H9 (cell line): ENCODE measurements around the gene PRKCZ. TPM values are rescaled to one million over a fixed set of nuclear protein-coding genes. Genes with fewer than 3 reads are reported as not detected.

Experiments used
- DNase-seq: peaks from one replicate; pipeline ENCODE4 v3.0.0-alpha.2; 2017
- H2AFZ ChIP-seq: one replicate; pipeline ENCODE4 v1.6.1; 2013; ENCODE audit warnings: mild to moderate bottlenecking, low read length, control low read depth, moderate library complexity
- H2AK5ac ChIP-seq: 2 replicates; pipeline ENCODE4 v1.6.1; 2013; ENCODE audit warnings: low read length, control low read depth, mixed read lengths; ENCODE audit not compliant: insufficient read length
- H2BK120ac ChIP-seq: one replicate; pipeline ENCODE4 v1.6.1; 2013; ENCODE audit warnings: low read depth, mild to moderate bottlenecking, low read length, control low read depth, inconsistent platforms; ENCODE audit not compliant: poor library complexity, severe bottlenecking
- H2BK12ac ChIP-seq: 2 replicates; pipeline ENCODE4 v1.6.1; 2013; ENCODE audit warnings: low read length, control low read depth, mixed read lengths, low read depth; ENCODE audit not compliant: insufficient read length
- H2BK15ac ChIP-seq: 2 replicates; pipeline ENCODE4 v1.6.1; 2013; ENCODE audit warnings: low read depth, low read length, control low read depth
- H2BK20ac ChIP-seq: one replicate; pipeline ENCODE4 v1.6.1; 2013; ENCODE audit warnings: low read depth, mild to moderate bottlenecking, low read length, control low read depth, inconsistent platforms; ENCODE audit not compliant: poor library complexity, severe bottlenecking
- H2BK5ac ChIP-seq: 2 replicates; pipeline ENCODE4 v1.6.1; 2013; ENCODE audit warnings: low read length, control low read depth, mixed read lengths; ENCODE audit not compliant: insufficient read length
- H3K14ac ChIP-seq: 2 replicates; pipeline ENCODE4 v1.6.1; 2013; ENCODE audit warnings: low read length, control low read depth; ENCODE audit not compliant: insufficient read depth
- H3K18ac ChIP-seq: 2 replicates; pipeline ENCODE4 v1.6.1; 2013; ENCODE audit warnings: low read depth, mild to moderate bottlenecking, mixed read lengths, low read length, control low read depth; ENCODE audit not compliant: insufficient read length
- H3K23ac ChIP-seq: 2 replicates; pipeline ENCODE4 v1.6.1; 2013; ENCODE audit warnings: low read length, control low read depth, mixed read lengths, low read depth; ENCODE audit not compliant: insufficient read length
- H3K23me2 ChIP-seq: 2 replicates; pipeline ENCODE4 v1.6.1; 2013; ENCODE audit warnings: low read depth, mild to moderate bottlenecking, mixed read lengths, low read length, control low read depth; ENCODE audit not compliant: insufficient read length, poor library complexity, severe bottlenecking
- H3K27ac ChIP-seq: 2 replicates; pipeline ENCODE4 v1.5.1; 2013; ENCODE audit warnings: low read length, control low read depth, mixed read lengths, low read depth; ENCODE audit not compliant: insufficient read length
- H3K27me3 ChIP-seq: 2 replicates; pipeline ENCODE4 v1.6.1; 2013; ENCODE audit warnings: low read length, control low read depth, inconsistent platforms; ENCODE audit not compliant: insufficient read depth
- H3K4ac ChIP-seq: 2 replicates; pipeline ENCODE4 v1.6.1; 2013; ENCODE audit warnings: low read depth, mild to moderate bottlenecking, control low read depth, inconsistent platforms, low read length, moderate library complexity
- H3K4me1 ChIP-seq: 2 replicates; pipeline ENCODE4 v1.6.1; 2013; ENCODE audit warnings: low read length, control low read depth, inconsistent platforms; ENCODE audit not compliant: insufficient read depth
- H3K4me2 ChIP-seq: 2 replicates; pipeline ENCODE4 v1.6.1; 2013; ENCODE audit warnings: low read length, control low read depth, mixed read lengths; ENCODE audit not compliant: insufficient read length, insufficient read depth
- H3K56ac ChIP-seq: 2 replicates; pipeline ENCODE4 v1.6.1; 2013; ENCODE audit warnings: low read depth, mild to moderate bottlenecking, mixed read lengths, low read length, control low read depth; ENCODE audit not compliant: insufficient read length
- H3K79me1 ChIP-seq: 2 replicates; pipeline ENCODE4 v1.6.1; 2013; ENCODE audit warnings: low read depth, mild to moderate bottlenecking, moderate library complexity, low read length, control low read depth, inconsistent platforms; ENCODE audit not compliant: insufficient read depth, poor library complexity, severe bottlenecking
- H3K79me2 ChIP-seq: 2 replicates; pipeline ENCODE4 v1.6.1; 2013; ENCODE audit warnings: low read length, control low read depth, inconsistent platforms; ENCODE audit not compliant: insufficient read depth
- H3K9ac ChIP-seq: 2 replicates; pipeline ENCODE4 v1.6.1; 2013; ENCODE audit warnings: low read length, control low read depth, mixed read lengths; ENCODE audit not compliant: insufficient read length; ENCODE audit errors: extremely low read depth
- H3K9me3 ChIP-seq: one replicate; pipeline ENCODE4 v1.6.1; 2013; ENCODE audit warnings: low read depth, low read length, inconsistent platforms; ENCODE audit not compliant: control insufficient read depth
- H3T11ph ChIP-seq: one replicate; pipeline ENCODE4 v1.6.1; 2013; ENCODE audit warnings: mild to moderate bottlenecking, low read length, control low read depth, inconsistent platforms
- H4K20me1 ChIP-seq: one replicate; pipeline ENCODE4 v1.6.1; 2013; ENCODE audit not compliant: control insufficient read depth, insufficient read length, insufficient read depth
- H4K5ac ChIP-seq: 2 replicates; pipeline ENCODE4 v1.6.1; 2013; ENCODE audit warnings: low read depth, mild to moderate bottlenecking, mixed read lengths, low read length, control low read depth; ENCODE audit not compliant: insufficient read length
- H4K8ac ChIP-seq: replicated peaks from 2 replicates; pipeline ENCODE4 v1.6.1; 2013; ENCODE audit warnings: low read length, control low read depth, mixed read lengths, low read depth; ENCODE audit not compliant: insufficient read length
- H4K91ac ChIP-seq: 2 replicates; pipeline ENCODE4 v1.6.1; 2013; ENCODE audit warnings: low read depth, mild to moderate bottlenecking, moderate library complexity, mixed read lengths, low read length, control low read depth; ENCODE audit not compliant: insufficient read length
- H3K27ac Mint-ChIP-seq, 3 experiments: 2 replicates in 2 of 3; 3 replicates in 1 of 3; pipeline ENCODE4 v1.8.0; 2020 to 2021; ENCODE audit warnings: mixed read lengths in 3 of 3, mild to moderate bottlenecking in 1 of 3, moderate library complexity in 1 of 3
- H3K27me3 Mint-ChIP-seq: 2 replicates; pipeline ENCODE4 v1.8.0; 2021; ENCODE audit warnings: low read depth, mild to moderate bottlenecking, moderate library complexity, mixed read lengths
- H3K36me3 Mint-ChIP-seq, 3 experiments: 2 replicates in 2 of 3; 3 replicates in 1 of 3; pipeline ENCODE4 v1.8.0; 2020 to 2021; ENCODE audit warnings: low read depth in 3 of 3, mixed read lengths in 3 of 3; ENCODE audit not compliant: insufficient read depth in 1 of 3
- H3K4me1 Mint-ChIP-seq, 2 experiments: 2 replicates each; pipeline ENCODE4 v1.8.0; 2020; ENCODE audit warnings: mixed read lengths in 2 of 2
- H3K4me3 Mint-ChIP-seq, 2 experiments: 2 replicates in 1 of 2; 3 replicates in 1 of 2; pipeline ENCODE4 v1.8.0; 2020 to 2021; ENCODE audit warnings: mild to moderate bottlenecking in 2 of 2, mixed read lengths in 2 of 2, moderate library complexity in 1 of 2
- H3K9me3 Mint-ChIP-seq, 2 experiments: 2 replicates in 1 of 2; 3 replicates in 1 of 2; pipeline ENCODE4 v1.8.0; 2020; ENCODE audit warnings: mild to moderate bottlenecking in 2 of 2, mixed read lengths in 2 of 2, moderate library complexity in 1 of 2
- CTCF ChIP-seq: fragments of 200-600 bp; sonication (generic); conservative IDR thresholded peaks from 3 replicates; pipeline ENCODE4 v1.8.0; 2021; ENCODE audit warnings: antibody characterized with exemption, mild to moderate bottlenecking
- WGBS: extraction: QIAGEN DNeasy Blood & Tissue Kit; methylation state at CpG from one replicate; pipeline ENCODE4 v1.1.7; 2013; ENCODE audit warnings: missing lambda C conversion rate, low lambda C conversion rate, mixed read lengths; ENCODE audit not compliant: insufficient read length; ENCODE audit errors: extremely low coverage; 5-methylcytosine and 5-hydroxymethylcytosine counted together
- total RNA-seq: library from RNA; stranded (reverse); gene quantifications from 2 replicates; pipeline ENCODE4 v1.2.1, GENCODE V29; 2021

PRKCZ gene
- total RNA-seq, 1 experiment from 2014 or later: 48.4 TPM

- no peak overlapping the region for H3K9ac ChIP-seq
- Mint-ChIP-seq H3K4me1 (peaks cover 2 to 15% of the 10 kb centered on the region in 2 experiments; a peak in 2 of 4 replicates), H3K9me3 (peaks cover 0 to 3% of the 10 kb centered on the region in 2 experiments; a peak in 2 of 5 replicates), H3K4me3 (no peak overlapping the region; a peak in 1 of 5 replicates), H3K27me3 (peaks cover 12% of the 10 kb centered on the region), H3K27ac (no peak overlapping the region), H3K36me3 (no peaks in the 10 kb centered on the region)
- H3K4ac ChIP-seq: no peak overlapping the region
- H4K91ac ChIP-seq: no peak overlapping the region
- H3T11ph ChIP-seq: no peak overlapping the region
- no peak overlapping the region for H3K23ac ChIP-seq
- H3K18ac ChIP-seq: no peak overlapping the region
- no peak for DNase-seq
- H4K5ac ChIP-seq: no peak overlapping the region
- H3K9me3 ChIP-seq: no peaks in the 10 kb centered on the region
- no peaks in the 10 kb centered on the region for H4K20me1 ChIP-seq
- no peak overlapping the region for H3K27ac ChIP-seq
- H4K8ac ChIP-seq: no peak overlapping the region
- no peak overlapping the region for H2BK15ac ChIP-seq
- H2BK20ac ChIP-seq: no peak overlapping the region
- H3K14ac ChIP-seq: no peak overlapping the region
- H2AFZ ChIP-seq: no peak overlapping the region
- H3K79me2 ChIP-seq: no peaks in the 10 kb centered on the region
- no peak overlapping the region for H2BK12ac ChIP-seq
- no peaks in the 10 kb centered on the region for H3K23me2 ChIP-seq
- no peak overlapping the region for H3K4me2 ChIP-seq
- H2BK120ac ChIP-seq: no peak overlapping the region
- TF ChIP-seq CTCF: no peak
- H3K27me3 ChIP-seq: no peaks in the 10 kb centered on the region
- no peaks in the 10 kb centered on the region for H3K4me1 ChIP-seq
- H3K56ac ChIP-seq: no peak overlapping the region
- WGBS: no CpG with 5 or more reads among the region's 4 CpGs
- H3K79me1 ChIP-seq: no peaks in the 10 kb centered on the region
- H2AK5ac ChIP-seq: no peak overlapping the region
- H2BK5ac ChIP-seq: no peak overlapping the region
Observed at GRCh38 chr1:2041887-2042286, 8.3 kb upstream of the PRKCZ start.
